HepG2 (cell line): ENCODE data around the gene CMPK1. TPM values are rescaled to one million over a fixed set of nuclear protein-coding genes. Genes with fewer than 3 reads are reported as not detected.
A peak's percentile ranks its signal among the peaks of the same experiment; 100 is the strongest.
"Not testable (repeated sequence)": the region's sequence is repeated elsewhere in the genome, so short reads cannot be mapped to it uniquely, and the experiment has no call there.

Source experiments
- ATAC-seq: fragments of 200-7000 bp; cut with Tn5 transposase; 3 replicates; pipeline ENCODE4 v1.9.1; 2020; ENCODE audit warnings: mild to moderate bottlenecking, moderate library complexity
- BruUV-seq: library from RNA; stranded (reverse); fragments of 400-500 nt; replicated peaks from 2 replicates; lab custom pipeline; 2021; lab: Mats Ljungman, UMichigan
- CTCF ChIA-PET: fragments of 300-600 bp; formaldehyde crosslinking; extraction: SDS; loops from one replicate; lab custom pipeline; 2021; ENCODE audit warnings: low total read pairs, inconsistent platforms, low intra/inter-chr PET ratio; lab: Yijun Ruan, JAX
- POLR2A ChIA-PET: fragments of 350-600 bp; sonication (Branson Sonifier 250); formaldehyde crosslinking; loops from one replicate; lab custom pipeline; 2020; ENCODE audit warnings: antibody characterized with exemption, inconsistent platforms; lab: Yijun Ruan, JAX
- DNase-seq: peaks from one replicate; pipeline ENCODE4 v3.0.0-alpha.2; 2015; ENCODE audit warnings: low spot score
- FAIRE-seq: peaks from 3 replicates; lab custom pipeline; 2011; peaks lifted over from hg19 to GRCh38; lab: Jason Lieb, UNC
- H2AFZ ChIP-seq: one replicate; pipeline ENCODE4 v1.6.1; 2011; ENCODE audit warnings: low read length, inconsistent platforms
- H3K27ac ChIP-seq: fragments of 300-600 bp; 3 replicates; pipeline ENCODE4 v1.8.0; 2011; ENCODE audit warnings: mixed run types, mild to moderate bottlenecking, mixed read lengths, low read length, inconsistent platforms; ENCODE audit not compliant: insufficient read depth; ENCODE audit errors: extremely low read length
- H3K27me3 ChIP-seq, 2 experiments: fragments of 200-600 bp in 1 of 2; 2 replicates in 1 of 2; 3 replicates in 1 of 2; pipeline versions ENCODE4 v1.6.0 to v1.8.0; 2011; ENCODE audit warnings: low read length in 2 of 2, mild to moderate bottlenecking in 2 of 2, moderate library complexity in 2 of 2, inconsistent platforms in 1 of 2; ENCODE audit not compliant: insufficient read depth in 2 of 2, control insufficient read depth in 1 of 2
- H3K36me3 ChIP-seq, 2 experiments: fragments of 200-600 bp in 1 of 2; replicated peaks in 1 of 2; 2 replicates in 1 of 2; 3 replicates in 1 of 2; pipeline versions ENCODE4 v1.5.1 to v1.8.0; 2011; ENCODE audit warnings: low read length in 2 of 2, inconsistent platforms in 1 of 2; ENCODE audit not compliant: insufficient read depth in 2 of 2, control insufficient read depth in 1 of 2
- H3K4me1 ChIP-seq: 2 replicates; pipeline ENCODE4 v1.5.1; 2012; ENCODE audit warnings: low read length, inconsistent platforms; ENCODE audit not compliant: insufficient read depth
- H3K4me2 ChIP-seq: 2 replicates; pipeline ENCODE4 v1.6.0; 2011; ENCODE audit warnings: low read depth, low read length, inconsistent platforms
- H3K4me3 ChIP-seq, 3 experiments: fragments of 200-600 bp in 1 of 3; sonication (generic), shearing (Covaris generic) in 1 of 3; replicated peaks in 1 of 3; 2 replicates each; pipeline ENCODE4 v1.5.1; 2011 to 2016; ENCODE audit warnings: low read length in 3 of 3, inconsistent platforms in 2 of 3, low read depth in 2 of 3, mild to moderate bottlenecking in 2 of 3, control low read depth in 1 of 3, mixed read lengths in 1 of 3; ENCODE audit not compliant: insufficient read depth in 1 of 3
- H3K79me2 ChIP-seq: one replicate; pipeline ENCODE4 v1.6.1; 2011; ENCODE audit warnings: low read length, inconsistent platforms; ENCODE audit not compliant: insufficient read depth
- H3K9ac ChIP-seq: 2 replicates; pipeline ENCODE4 v1.6.0; 2011; ENCODE audit warnings: mild to moderate bottlenecking, low read depth, low read length, inconsistent platforms; ENCODE audit not compliant: insufficient read depth
- H3K9me3 ChIP-seq: 2 replicates; pipeline ENCODE4 v1.5.1; 2012; ENCODE audit warnings: mild to moderate bottlenecking, low read length
- H4K20me1 ChIP-seq: 2 replicates; pipeline ENCODE4 v1.6.0; 2011; ENCODE audit warnings: inconsistent platforms, mild to moderate bottlenecking, low read length, moderate library complexity; ENCODE audit not compliant: insufficient read depth
- BORCS8-MEF2B ChIP-seq: sonication (generic); formaldehyde crosslinking; IDR thresholded peaks from 2 replicates; pipeline ENCODE4 v1.8.0; 2022; ENCODE audit warnings: mild to moderate bottlenecking, missing genetic modification reagents
- CEBPB ChIP-seq: IDR thresholded peaks from 2 replicates; pipeline ENCODE4 v1.6.1; 2011; ENCODE audit warnings: low read depth, low read length, improper control_type of control experiment, borderline replicate concordance
- HNRNPK ChIP-seq: fragments of 200-400 bp; formaldehyde crosslinking; IDR thresholded peaks from 2 replicates; pipeline ENCODE4 v1.6.1; 2018; ENCODE audit warnings: low read length, low read depth, moderate library complexity, mild to moderate bottlenecking; ENCODE audit not compliant: poor library complexity, severe bottlenecking
- KLF13 ChIP-seq: sonication (generic); formaldehyde crosslinking; IDR thresholded peaks from 2 replicates; pipeline ENCODE4 v1.4.0; 2020; ENCODE audit warnings: mild to moderate bottlenecking, missing genetic modification reagents
- MAFF ChIP-seq: IDR thresholded peaks from 2 replicates; pipeline ENCODE4 v1.6.1; 2011; ENCODE audit warnings: low read depth, low read length, improper control_type of control experiment
- MAFK ChIP-seq, 2 experiments: IDR thresholded peaks in 1 of 2; conservative IDR thresholded peaks in 1 of 2; 2 replicates each; pipeline ENCODE4 v1.6.1; 2011; ENCODE audit warnings: improper control_type of control experiment in 2 of 2, low read length in 2 of 2
- ZNF224 ChIP-seq: sonication (generic); formaldehyde crosslinking; IDR thresholded peaks from 2 replicates; pipeline ENCODE4 v1.5.0; 2020; ENCODE audit warnings: mild to moderate bottlenecking, missing genetic modification reagents
- ZNF317 ChIP-seq: sonication (generic); formaldehyde crosslinking; IDR thresholded peaks from 2 replicates; pipeline ENCODE4 v1.5.0; 2020; ENCODE audit warnings: mild to moderate bottlenecking, missing genetic modification reagents
- ZNF510 ChIP-seq: sonication (generic); formaldehyde crosslinking; IDR thresholded peaks from 2 replicates; pipeline ENCODE4 v1.4.0; 2020; ENCODE audit warnings: low read depth, mild to moderate bottlenecking, missing genetic modification reagents
- ZNF589 ChIP-seq: sonication (generic); formaldehyde crosslinking; conservative IDR thresholded peaks from 2 replicates; pipeline ENCODE4 v1.8.0; 2022; ENCODE audit warnings: mild to moderate bottlenecking, moderate library complexity, missing genetic modification reagents
- WGBS: methylation state at CpG from one replicate; pipeline ENCODE4 v1.1.6; 2017; ENCODE audit warnings: low lambda C conversion rate; 5-methylcytosine and 5-hydroxymethylcytosine counted together
- in situ Hi-C: cut with HindIII; loops from 2 replicates; pipeline ENCODE4 v1.10.0; 2017; ENCODE audit warnings: low pct_unique_long_range_greater_than_20kb; ENCODE audit not compliant: extremely low pct_ligation_motif_present
- intact Hi-C: fragments of 100-400 bp; cut with micrococcal nuclease; formaldehyde crosslinking; loops from one replicate; pipeline ENCODE4 v1.10.0; 2022; ENCODE audit not compliant: unreplicated experiment
- polyA plus RNA-seq, 8 experiments: library from polyadenylated mRNA; depleted of rRNA in 3 of 8; stranded (reverse) in 7 of 8; unstranded in 1 of 8; fragments of >200 nt; fragmentation: Illumina TruSeq in 4 of 8; extraction: Trizol in 4 of 8; gene quantifications; 2 replicates each; pipeline versions ENCODE4 v1.2.1 to v1.2.3, GENCODE V29; 2011 to 2016; ENCODE audit warnings: low read depth in 4 of 8, missing spikeins in 1 of 8, mixed read lengths in 1 of 8; ENCODE audit not compliant: insufficient read depth in 1 of 8
- total RNA-seq, 5 experiments: library from RNA; depleted of rRNA; stranded (reverse); fragments of >200 nt; fragmentation: Illumina TruSeq; extraction: Trizol; gene quantifications; 2 replicates each; pipeline ENCODE4 v1.2.3, GENCODE V29; 2016; ENCODE audit warnings: low read depth in 1 of 5

The CMPK1 gene
- total and polyA plus RNA-seq, 2 of the 13 experiments (the other 11 are each of a cell fraction or from before 2014, with no cell fraction given), result 38.3 to 92.0 TPM

DNA sequence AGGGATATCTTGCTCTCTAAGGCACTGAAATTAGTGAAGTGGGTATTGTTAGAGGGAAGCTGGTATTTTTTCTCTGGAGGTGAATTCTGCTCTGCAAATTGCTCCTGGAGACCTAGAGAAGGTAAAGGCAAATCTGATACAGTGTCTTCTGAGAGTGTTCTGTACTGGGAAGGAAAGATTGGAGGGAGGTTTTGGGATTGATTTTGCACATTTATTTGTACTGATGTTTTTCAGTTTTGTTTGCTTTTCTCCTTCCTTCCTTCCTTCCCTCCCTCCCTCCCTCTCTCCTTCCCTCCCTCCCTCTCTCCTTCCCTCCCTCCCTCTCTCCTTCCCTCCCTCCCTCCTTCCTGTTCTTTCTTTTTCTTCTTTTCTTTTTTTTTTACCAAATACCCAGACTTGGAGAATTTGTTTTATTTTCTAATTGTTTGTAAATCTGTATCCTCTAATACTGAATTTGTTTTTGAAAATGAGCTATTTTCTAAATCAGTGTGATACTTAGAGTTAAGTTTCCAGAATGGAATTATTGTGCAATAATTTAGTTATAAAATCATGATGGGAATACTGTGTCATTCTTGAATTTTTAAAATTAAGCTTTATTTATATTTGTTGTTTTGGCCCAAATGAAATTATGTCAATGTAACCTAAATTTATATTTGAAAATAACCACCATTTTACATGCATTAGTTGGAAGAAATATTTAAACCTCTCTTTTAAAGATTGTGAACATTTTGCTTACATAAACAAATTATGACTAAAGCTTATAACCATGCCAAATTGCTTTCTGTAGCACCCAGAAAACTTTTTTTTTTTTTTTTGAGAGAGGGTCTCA, 4.9 kb downstream of the CMPK1 start:
- peak overlapping the region; percentile 40 for H3K27ac ChIP-seq
- no peak overlapping the region for H3K9ac ChIP-seq

DNA sequence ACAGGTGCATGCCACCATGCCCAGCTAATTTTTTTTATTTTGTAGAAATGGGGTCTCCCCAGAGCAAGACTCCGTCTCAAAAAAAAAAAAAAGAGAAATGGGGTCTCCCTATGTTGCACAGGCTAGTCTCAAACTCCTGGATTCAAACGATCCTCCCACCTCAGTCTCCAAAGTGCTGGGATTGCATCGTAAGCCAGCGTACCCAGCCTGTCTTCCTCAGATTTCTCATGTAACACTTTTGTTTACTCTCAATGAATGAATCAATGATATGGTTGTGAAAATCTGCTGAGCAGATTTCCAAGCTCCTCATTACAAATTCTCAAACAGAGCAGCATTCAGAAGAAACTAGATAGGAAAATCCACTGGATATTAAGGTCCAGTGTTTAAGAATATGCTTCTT, 6.6 kb downstream of the CMPK1 start:
- H2AFZ ChIP-seq, result no peak overlapping the region
- no peak overlapping the region for H3K4me2 ChIP-seq
- no peaks in the 10 kb centered on the region for H3K9me3 ChIP-seq
- FAIRE-seq, result no peak
- no peak overlapping the region for H3K4me3 ChIP-seq
- POLR2A ChIA-PET, result interaction anchor here (0.9 kb wide), 1 partner anchor 9 kb away, joined by 3 read pairs; no protein-coding TSS in a partner anchor
- no TSS peak for BruUV-seq
- H3K27ac ChIP-seq, result no peak overlapping the region
- ATAC-seq, result no peak
- H3K27me3 ChIP-seq, result no peaks in the 10 kb centered on the region
- WGBS, result 91% methylated on average over 4 of the region's 4 CpGs
- H3K9ac ChIP-seq, result no peak overlapping the region
- H3K36me3 ChIP-seq, result peaks cover 0 to 14% of the 10 kb centered on the region in 2 experiments; a peak in 3 of 5 replicates
- no peak for TF ChIP-seq KLF13 (CRISPR knock-in tag)
- no peak for TF ChIP-seq ZNF224 (CRISPR knock-in tag)
- TF ChIP-seq, all 625 proteins: peak for 0
- intact Hi-C loops (no loop called here), in situ Hi-C loops (no loop called here)
- peaks cover 30% of the 10 kb centered on the region for H3K4me1 ChIP-seq
- peaks cover 3% of the 10 kb centered on the region; the same call in 1 of the 2 replicates for H4K20me1 ChIP-seq
- no peak for DNase-seq
- CTCF ChIA-PET, result no interaction called here
- H3K79me2 ChIP-seq, result peaks cover 55% of the 10 kb centered on the region

More for the DNA sequence above, 4.9 kb downstream of the CMPK1 start:
- Histone ChIP-seq H3K27me3 (no peaks in the 10 kb centered on the region; a peak in 1 of 5 replicates), H3K4me3 (peak overlapping the region in 1 of 3 experiments; percentile 4; a peak in 1 of 6 replicates), H3K36me3 (peaks cover 0 to 12% of the 10 kb centered on the region in 2 experiments; a peak in 3 of 5 replicates), H3K4me2 (no peak overlapping the region), H3K9me3 (no peaks in the 10 kb centered on the region), H3K79me2 (peaks cover 56% of the 10 kb centered on the region), H4K20me1 (peaks cover 3% of the 10 kb centered on the region; the same call in 1 of the 2 replicates), H3K4me1 (peaks cover 35% of the 10 kb centered on the region), H2AFZ (no peak overlapping the region)
- no peak for FAIRE-seq
- in situ Hi-C loops, result no loop called here
- no peak for DNase-seq
- no peak for ATAC-seq
- ChIA-PET CTCF (no interaction called here), POLR2A (no interaction called here)
- no peak for TF ChIP-seq ZNF317 (CRISPR knock-in tag)
- TF ChIP-seq HNRNPK, result peak; percentile 59
- TF ChIP-seq CEBPB, result peak; percentile 61
- no peak for TF ChIP-seq ZNF510
- TF ChIP-seq ZNF589 (CRISPR knock-in tag), result no peak
- TF ChIP-seq MAFK (conservative IDR thresholded peaks at IDR 0.05 in 1 of 2, IDR thresholded peaks at IDR 0.05 in 1 of 2; ENCODE audit: low read length in 2 of 2), result peak; percentile 85 to 91
- TF ChIP-seq BORCS8-MEF2B (CRISPR knock-in tag), result no peak
- TF ChIP-seq MAFF, result peak; percentile 89
- intact Hi-C loops, result loop anchor here (1.0 kb wide), 1 partner anchor 86 kb away; no protein-coding TSS in a partner anchor
- BruUV-seq, result no TSS peak

DNA sequence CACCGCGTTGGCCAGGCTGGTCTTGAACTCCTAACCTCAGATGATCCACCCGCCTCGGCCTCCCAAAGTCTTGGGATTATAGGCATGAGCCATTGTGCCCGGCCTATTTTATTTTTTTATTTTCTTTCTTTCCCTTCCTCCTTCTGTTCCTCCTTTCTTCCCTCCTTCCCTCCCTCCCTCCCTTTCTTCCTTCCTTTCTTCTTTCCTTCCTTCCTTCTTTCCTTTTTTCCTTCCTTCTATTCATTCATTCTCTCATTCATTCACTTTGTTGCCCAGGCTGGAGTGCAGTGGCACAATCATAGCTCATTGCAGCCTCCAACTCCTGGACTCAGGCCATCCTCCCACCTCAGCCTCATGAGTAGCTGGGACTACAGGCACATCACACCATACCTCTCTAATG, 13.4 kb downstream of the CMPK1 start:
- H4K20me1 ChIP-seq, BruUV-seq, H3K4me3 ChIP-seq, in situ Hi-C loops, intact Hi-C loops, CTCF ChIA-PET, POLR2A ChIA-PET, H3K9me3 ChIP-seq, H2AFZ ChIP-seq, H3K9ac ChIP-seq, H3K27me3 ChIP-seq, H3K27ac ChIP-seq, FAIRE-seq, DNase-seq, ATAC-seq, H3K4me2 ChIP-seq: not testable (repeated sequence)
- Histone ChIP-seq H3K4me1 (peaks cover 10% of the 10 kb centered on the region), H3K36me3 (peaks cover 5 to 10% of the 10 kb centered on the region in 2 experiments), H3K79me2 (peaks cover 41% of the 10 kb centered on the region)
- over 99% methylated on average over 5 of the region's 5 CpGs for WGBS
